HEK293 (cell line): Measurements from ENCODE around the gene HAND2.

Experiments used
- CTCF ChIA-PET: fragments of 350-600 bp; formaldehyde crosslinking; extraction: SDS; loops from one replicate; lab custom pipeline; 2021; ENCODE audit warnings: antibody characterized with exemption; lab: Yijun Ruan, JAX
- POLR2A ChIA-PET: fragments of 300-600 bp; formaldehyde crosslinking; extraction: SDS; loops from one replicate; lab custom pipeline; 2020; ENCODE audit warnings: antibody characterized with exemption, inconsistent platforms; lab: Yijun Ruan, JAX
- H3K27ac ChIP-seq: fragments of 200-500 bp; sonication (Bioruptor generic); 2 replicates; pipeline ENCODE4 v1.5.1; 2014; ENCODE audit warnings: low read depth, low read length, control low read depth, inconsistent platforms; ENCODE audit errors: extremely low read depth
- H3K36me3 ChIP-seq, 2 experiments: fragments of 200-500 bp in 1 of 2; sonication (Bioruptor generic) in 1 of 2; 1 replicate in 1 of 2; 2 replicates in 1 of 2; pipeline ENCODE4 v1.5.1; 2014 to 2017; ENCODE audit warnings: inconsistent platforms in 2 of 2, low read length in 2 of 2; ENCODE audit not compliant: control insufficient read depth in 2 of 2, insufficient read depth in 1 of 2
- H3K4me1 ChIP-seq: fragments of 200-500 bp; sonication (Bioruptor generic); 2 replicates; pipeline ENCODE4 v1.5.1; 2014; ENCODE audit warnings: mild to moderate bottlenecking, low read length, inconsistent platforms; ENCODE audit not compliant: control insufficient read depth, insufficient read depth
- H3K4me3 ChIP-seq: 2 replicates; pipeline ENCODE4 v1.5.1; 2011; ENCODE audit warnings: low read depth, mild to moderate bottlenecking, control low read depth, low read length, moderate library complexity
- H3K9me3 ChIP-seq: fragments of 200-500 bp; sonication (Bioruptor generic); 2 replicates; pipeline ENCODE4 v1.5.1; 2014; ENCODE audit warnings: low read depth, low read length, inconsistent platforms; ENCODE audit not compliant: control insufficient read depth, insufficient read depth
- HOXD13 ChIP-seq: sonication (generic); formaldehyde crosslinking; IDR thresholded peaks from 2 replicates; pipeline ENCODE4 v1.8.0; 2022; ENCODE audit warnings: missing genetic modification reagents, borderline replicate concordance
- OSR2 ChIP-seq: fragments of 450-650 bp; formaldehyde crosslinking; IDR thresholded peaks from 2 replicates; pipeline ENCODE4 v1.5.1; 2016; ENCODE audit warnings: missing biosample characterization, missing genetic modification characterization
- SP3 ChIP-seq: fragments of 450-650 bp; formaldehyde crosslinking; IDR thresholded peaks from 2 replicates; pipeline ENCODE4 v1.5.1; 2016; ENCODE audit warnings: missing biosample characterization, missing genetic modification characterization
- ZNF132 ChIP-seq: fragments of 450-650 bp; formaldehyde crosslinking; IDR thresholded peaks from 2 replicates; pipeline ENCODE4 v1.5.1; 2017; ENCODE audit warnings: missing biosample characterization, missing genetic modification characterization, borderline replicate concordance
- ZNF138 ChIP-seq: fragments of 450-650 bp; formaldehyde crosslinking; IDR thresholded peaks from 2 replicates; pipeline ENCODE4 v1.5.1; 2016; ENCODE audit warnings: missing biosample characterization, missing genetic modification characterization, borderline replicate concordance
- ZNF211 ChIP-seq: fragments of 450-650 bp; formaldehyde crosslinking; IDR thresholded peaks from 2 replicates; pipeline ENCODE4 v1.5.1; 2016; ENCODE audit warnings: low read depth, missing biosample characterization, missing genetic modification characterization
- ZNF223 ChIP-seq: fragments of 450-650 bp; formaldehyde crosslinking; IDR thresholded peaks from 2 replicates; pipeline ENCODE4 v1.5.1; 2016; ENCODE audit warnings: missing biosample characterization, missing genetic modification characterization
- ZNF239 ChIP-seq: fragments of 450-650 bp; formaldehyde crosslinking; IDR thresholded peaks from 2 replicates; pipeline ENCODE4 v1.5.1; 2016; ENCODE audit warnings: missing biosample characterization, missing genetic modification characterization
- ZNF48 ChIP-seq: fragments of 450-650 bp; formaldehyde crosslinking; IDR thresholded peaks from 2 replicates; pipeline ENCODE4 v1.5.1; 2016; ENCODE audit warnings: missing biosample characterization, missing genetic modification characterization
- ZNF549 ChIP-seq: fragments of 450-650 bp; IDR thresholded peaks from 2 replicates; pipeline ENCODE4 v1.5.1; 2018; ENCODE audit warnings: missing biosample characterization, missing genetic modification characterization, mild to moderate bottlenecking, inconsistent platforms, moderate library complexity
- ZNF707 ChIP-seq: fragments of 450-650 bp; formaldehyde crosslinking; IDR thresholded peaks from 2 replicates; pipeline ENCODE4 v1.5.1; 2016; ENCODE audit warnings: missing biosample characterization, missing genetic modification characterization
- TF ChIP-seq, protein P1 (sequence below): fragments of 450-650 bp; formaldehyde crosslinking; IDR thresholded peaks from 2 replicates; pipeline ENCODE4 v1.5.1; 2017; ENCODE audit warnings: missing biosample characterization, missing genetic modification characterization
- TF ChIP-seq, protein P2 (sequence below): fragments of 450-650 bp; formaldehyde crosslinking; IDR thresholded peaks from 2 replicates; pipeline ENCODE4 v1.5.1; 2016; ENCODE audit warnings: missing biosample characterization, missing genetic modification characterization
- TF ChIP-seq, protein P3 (sequence below): fragments of 450-650 bp; IDR thresholded peaks from 2 replicates; pipeline ENCODE4 v1.5.1; 2018; ENCODE audit warnings: missing biosample characterization, mild to moderate bottlenecking, missing genetic modification characterization
- TF ChIP-seq, protein P4 (sequence below): fragments of 450-650 bp; formaldehyde crosslinking; IDR thresholded peaks from 2 replicates; pipeline ENCODE4 v1.5.1; 2017; ENCODE audit warnings: missing biosample characterization, missing genetic modification characterization
- TF ChIP-seq, protein P5 (sequence below): fragments of 450-650 bp; formaldehyde crosslinking; IDR thresholded peaks from 2 replicates; pipeline ENCODE4 v1.5.1; 2016; ENCODE audit warnings: missing biosample characterization, missing genetic modification characterization
- TF ChIP-seq, protein P6 (sequence below): fragments of 450-650 bp; formaldehyde crosslinking; conservative IDR thresholded peaks from 2 replicates; pipeline ENCODE4 v1.5.1; 2016; ENCODE audit warnings: low read depth, missing biosample characterization, missing genetic modification characterization

The HAND2 gene

DNA sequence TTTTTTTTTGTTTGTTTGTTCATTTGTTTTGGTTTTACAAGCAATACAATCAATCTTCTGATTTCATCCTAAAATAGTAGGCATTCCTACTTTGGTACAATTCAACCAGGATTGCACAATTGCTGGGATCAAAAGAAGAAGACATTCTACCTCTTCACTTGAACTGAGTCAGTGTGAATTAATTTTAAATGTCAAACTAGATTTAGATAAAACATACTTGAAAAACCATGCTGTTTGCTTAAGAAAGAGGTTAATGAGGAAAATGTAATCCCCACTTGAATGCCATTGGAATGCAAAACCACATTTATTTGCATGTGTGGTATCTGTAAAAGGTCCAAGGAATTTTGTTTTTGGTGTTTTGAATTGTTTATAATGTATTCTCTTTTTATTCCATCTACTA lies 40.5 kb downstream of the HAND2 start:
- Histone ChIP-seq H3K4me1 (peaks cover 6% of the 10 kb centered on the region; the same call in 1 of the 2 replicates), H3K27ac (no peak overlapping the region), H3K36me3 (no peaks in the 10 kb centered on the region), H3K9me3 (no peaks in the 10 kb centered on the region), H3K4me3 (no peak overlapping the region)
- POLR2A ChIA-PET = no interaction called here
- TF ChIP-seq, protein P1, sequence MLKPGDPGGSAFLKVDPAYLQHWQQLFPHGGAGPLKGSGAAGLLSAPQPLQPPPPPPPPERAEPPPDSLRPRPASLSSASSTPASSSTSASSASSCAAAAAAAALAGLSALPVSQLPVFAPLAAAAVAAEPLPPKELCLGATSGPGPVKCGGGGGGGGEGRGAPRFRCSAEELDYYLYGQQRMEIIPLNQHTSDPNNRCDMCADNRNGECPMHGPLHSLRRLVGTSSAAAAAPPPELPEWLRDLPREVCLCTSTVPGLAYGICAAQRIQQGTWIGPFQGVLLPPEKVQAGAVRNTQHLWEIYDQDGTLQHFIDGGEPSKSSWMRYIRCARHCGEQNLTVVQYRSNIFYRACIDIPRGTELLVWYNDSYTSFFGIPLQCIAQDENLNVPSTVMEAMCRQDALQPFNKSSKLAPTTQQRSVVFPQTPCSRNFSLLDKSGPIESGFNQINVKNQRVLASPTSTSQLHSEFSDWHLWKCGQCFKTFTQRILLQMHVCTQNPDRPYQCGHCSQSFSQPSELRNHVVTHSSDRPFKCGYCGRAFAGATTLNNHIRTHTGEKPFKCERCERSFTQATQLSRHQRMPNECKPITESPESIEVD (tag by site-specific recombination) = 0 out of 2 replicates have a peak, but pooled peaks have one; percentile 42
- TF ChIP-seq ZNF132 (tag by site-specific recombination) = no peak
- TF ChIP-seq OSR2 (tag by site-specific recombination) = 0 out of 2 replicates have a peak, but pooled peaks have one; percentile 19
- TF ChIP-seq, protein P2, sequence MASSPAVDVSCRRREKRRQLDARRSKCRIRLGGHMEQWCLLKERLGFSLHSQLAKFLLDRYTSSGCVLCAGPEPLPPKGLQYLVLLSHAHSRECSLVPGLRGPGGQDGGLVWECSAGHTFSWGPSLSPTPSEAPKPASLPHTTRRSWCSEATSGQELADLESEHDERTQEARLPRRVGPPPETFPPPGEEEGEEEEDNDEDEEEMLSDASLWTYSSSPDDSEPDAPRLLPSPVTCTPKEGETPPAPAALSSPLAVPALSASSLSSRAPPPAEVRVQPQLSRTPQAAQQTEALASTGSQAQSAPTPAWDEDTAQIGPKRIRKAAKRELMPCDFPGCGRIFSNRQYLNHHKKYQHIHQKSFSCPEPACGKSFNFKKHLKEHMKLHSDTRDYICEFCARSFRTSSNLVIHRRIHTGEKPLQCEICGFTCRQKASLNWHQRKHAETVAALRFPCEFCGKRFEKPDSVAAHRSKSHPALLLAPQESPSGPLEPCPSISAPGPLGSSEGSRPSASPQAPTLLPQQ (tag by site-specific recombination) = no peak
- TF ChIP-seq, protein P3, sequence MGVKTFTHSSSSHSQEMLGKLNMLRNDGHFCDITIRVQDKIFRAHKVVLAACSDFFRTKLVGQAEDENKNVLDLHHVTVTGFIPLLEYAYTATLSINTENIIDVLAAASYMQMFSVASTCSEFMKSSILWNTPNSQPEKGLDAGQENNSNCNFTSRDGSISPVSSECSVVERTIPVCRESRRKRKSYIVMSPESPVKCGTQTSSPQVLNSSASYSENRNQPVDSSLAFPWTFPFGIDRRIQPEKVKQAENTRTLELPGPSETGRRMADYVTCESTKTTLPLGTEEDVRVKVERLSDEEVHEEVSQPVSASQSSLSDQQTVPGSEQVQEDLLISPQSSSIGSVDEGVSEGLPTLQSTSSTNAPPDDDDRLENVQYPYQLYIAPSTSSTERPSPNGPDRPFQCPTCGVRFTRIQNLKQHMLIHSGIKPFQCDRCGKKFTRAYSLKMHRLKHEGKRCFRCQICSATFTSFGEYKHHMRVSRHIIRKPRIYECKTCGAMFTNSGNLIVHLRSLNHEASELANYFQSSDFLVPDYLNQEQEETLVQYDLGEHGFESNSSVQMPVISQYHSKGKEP (tag by site-specific recombination) = 0 out of 2 replicates have a peak, but pooled peaks have one; percentile 32
- CTCF ChIA-PET = no interaction called here

DNA sequence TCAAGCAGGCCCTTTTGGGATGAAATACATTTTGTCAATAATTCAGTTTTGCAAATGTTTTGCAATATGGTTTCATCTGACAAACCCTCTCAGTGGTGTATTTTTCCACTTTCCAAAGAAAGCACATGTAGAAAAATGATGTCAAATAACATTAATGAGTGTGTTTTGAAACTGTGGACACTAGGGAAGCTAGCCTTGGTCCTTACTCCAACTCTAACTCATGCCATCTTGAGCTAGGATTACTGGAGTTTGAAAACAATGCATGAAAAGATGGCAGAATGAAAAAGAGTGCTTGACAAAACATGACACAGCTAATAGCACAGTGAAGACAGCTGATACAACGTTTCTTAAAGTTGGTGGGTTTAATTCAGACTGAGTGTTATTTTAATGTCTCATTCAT lies 41.4 kb downstream of the HAND2 start:
- Histone ChIP-seq H3K36me3 (no peaks in the 10 kb centered on the region), H3K4me3 (no peak overlapping the region), H3K9me3 (no peaks in the 10 kb centered on the region), H3K27ac (no peak overlapping the region), H3K4me1 (peaks cover 6% of the 10 kb centered on the region; the same call in 1 of the 2 replicates)
- POLR2A ChIA-PET = no interaction called here
- CTCF ChIA-PET = no interaction called here
- no peak for TF ChIP-seq HOXD13 (CRISPR knock-in tag)
- TF ChIP-seq SP3 (tag by site-specific recombination) = no peak
- no peak for TF ChIP-seq ZNF239 (tag by site-specific recombination)
- TF ChIP-seq, protein P2 (tag by site-specific recombination) = no peak
- no peak for TF ChIP-seq ZNF223 (tag by site-specific recombination)
- TF ChIP-seq, protein P4, sequence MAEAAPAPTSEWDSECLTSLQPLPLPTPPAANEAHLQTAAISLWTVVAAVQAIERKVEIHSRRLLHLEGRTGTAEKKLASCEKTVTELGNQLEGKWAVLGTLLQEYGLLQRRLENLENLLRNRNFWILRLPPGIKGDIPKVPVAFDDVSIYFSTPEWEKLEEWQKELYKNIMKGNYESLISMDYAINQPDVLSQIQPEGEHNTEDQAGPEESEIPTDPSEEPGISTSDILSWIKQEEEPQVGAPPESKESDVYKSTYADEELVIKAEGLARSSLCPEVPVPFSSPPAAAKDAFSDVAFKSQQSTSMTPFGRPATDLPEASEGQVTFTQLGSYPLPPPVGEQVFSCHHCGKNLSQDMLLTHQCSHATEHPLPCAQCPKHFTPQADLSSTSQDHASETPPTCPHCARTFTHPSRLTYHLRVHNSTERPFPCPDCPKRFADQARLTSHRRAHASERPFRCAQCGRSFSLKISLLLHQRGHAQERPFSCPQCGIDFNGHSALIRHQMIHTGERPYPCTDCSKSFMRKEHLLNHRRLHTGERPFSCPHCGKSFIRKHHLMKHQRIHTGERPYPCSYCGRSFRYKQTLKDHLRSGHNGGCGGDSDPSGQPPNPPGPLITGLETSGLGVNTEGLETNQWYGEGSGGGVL = no peak
- TF ChIP-seq ZNF707 (tag by site-specific recombination) = no peak
- no peak for TF ChIP-seq OSR2 (tag by site-specific recombination)
- TF ChIP-seq ZNF549 (tag by site-specific recombination) = no peak
- TF ChIP-seq ZNF48 = no peak
- TF ChIP-seq ZNF138 = no peak
- TF ChIP-seq, protein P5, sequence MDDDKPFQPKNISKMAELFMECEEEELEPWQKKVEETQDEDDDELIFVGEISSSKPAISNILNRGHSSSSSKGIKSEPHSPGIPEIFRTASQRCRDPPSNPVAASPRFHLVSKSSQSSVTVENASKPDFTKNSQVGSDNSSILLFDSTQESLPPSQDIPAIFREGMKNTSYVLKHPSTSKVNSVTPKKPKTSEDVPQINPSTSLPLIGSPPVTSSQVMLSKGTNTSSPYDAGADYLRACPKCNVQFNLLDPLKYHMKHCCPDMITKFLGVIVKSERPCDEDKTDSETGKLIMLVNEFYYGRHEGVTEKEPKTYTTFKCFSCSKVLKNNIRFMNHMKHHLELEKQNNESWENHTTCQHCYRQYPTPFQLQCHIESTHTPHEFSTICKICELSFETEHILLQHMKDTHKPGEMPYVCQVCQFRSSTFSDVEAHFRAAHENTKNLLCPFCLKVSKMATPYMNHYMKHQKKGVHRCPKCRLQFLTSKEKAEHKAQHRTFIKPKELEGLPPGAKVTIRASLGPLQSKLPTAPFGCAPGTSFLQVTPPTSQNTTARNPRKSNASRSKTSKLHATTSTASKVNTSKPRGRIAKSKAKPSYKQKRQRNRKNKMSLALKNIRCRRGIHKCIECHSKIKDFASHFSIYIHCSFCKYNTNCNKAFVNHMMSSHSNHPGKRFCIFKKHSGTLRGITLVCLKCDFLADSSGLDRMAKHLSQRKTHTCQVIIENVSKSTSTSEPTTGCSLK = no peak
- TF ChIP-seq, protein P6, sequence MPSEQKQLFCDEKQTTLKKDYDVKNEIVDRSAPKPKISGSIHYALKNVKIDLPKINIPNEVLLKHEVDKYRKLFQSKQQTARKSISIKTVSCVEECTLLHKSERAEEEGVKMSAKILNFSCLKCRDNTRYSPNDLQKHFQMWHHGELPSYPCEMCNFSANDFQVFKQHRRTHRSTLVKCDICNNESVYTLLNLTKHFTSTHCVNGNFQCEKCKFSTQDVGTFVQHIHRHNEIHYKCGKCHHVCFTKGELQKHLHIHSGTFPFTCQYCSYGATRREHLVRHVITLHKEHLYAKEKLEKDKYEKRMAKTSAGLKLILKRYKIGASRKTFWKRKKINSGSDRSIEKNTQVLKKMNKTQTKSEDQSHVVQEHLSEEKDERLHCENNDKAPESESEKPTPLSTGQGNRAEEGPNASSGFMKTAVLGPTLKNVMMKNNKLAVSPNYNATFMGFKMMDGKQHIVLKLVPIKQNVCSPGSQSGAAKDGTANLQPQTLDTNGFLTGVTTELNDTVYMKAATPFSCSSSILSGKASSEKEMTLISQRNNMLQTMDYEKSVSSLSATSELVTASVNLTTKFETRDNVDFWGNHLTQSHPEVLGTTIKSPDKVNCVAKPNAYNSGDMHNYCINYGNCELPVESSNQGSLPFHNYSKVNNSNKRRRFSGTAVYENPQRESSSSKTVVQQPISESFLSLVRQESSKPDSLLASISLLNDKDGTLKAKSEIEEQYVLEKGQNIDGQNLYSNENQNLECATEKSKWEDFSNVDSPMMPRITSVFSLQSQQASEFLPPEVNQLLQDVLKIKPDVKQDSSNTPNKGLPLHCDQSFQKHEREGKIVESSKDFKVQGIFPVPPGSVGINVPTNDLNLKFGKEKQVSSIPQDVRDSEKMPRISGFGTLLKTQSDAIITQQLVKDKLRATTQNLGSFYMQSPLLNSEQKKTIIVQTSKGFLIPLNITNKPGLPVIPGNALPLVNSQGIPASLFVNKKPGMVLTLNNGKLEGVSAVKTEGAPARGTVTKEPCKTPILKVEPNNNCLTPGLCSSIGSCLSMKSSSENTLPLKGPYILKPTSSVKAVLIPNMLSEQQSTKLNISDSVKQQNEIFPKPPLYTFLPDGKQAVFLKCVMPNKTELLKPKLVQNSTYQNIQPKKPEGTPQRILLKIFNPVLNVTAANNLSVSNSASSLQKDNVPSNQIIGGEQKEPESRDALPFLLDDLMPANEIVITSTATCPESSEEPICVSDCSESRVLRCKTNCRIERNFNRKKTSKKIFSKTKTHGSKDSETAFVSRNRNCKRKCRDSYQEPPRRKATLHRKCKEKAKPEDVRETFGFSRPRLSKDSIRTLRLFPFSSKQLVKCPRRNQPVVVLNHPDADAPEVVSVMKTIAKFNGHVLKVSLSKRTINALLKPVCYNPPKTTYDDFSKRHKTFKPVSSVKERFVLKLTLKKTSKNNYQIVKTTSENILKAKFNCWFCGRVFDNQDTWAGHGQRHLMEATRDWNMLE (tag by site-specific recombination) = no peak
- no peak for TF ChIP-seq ZNF211
